Natural killer cell (primary cell): Measurements from ENCODE around the gene SFMBT1. TPM values are rescaled to one million over a fixed set of nuclear protein-coding genes. Genes with fewer than 3 reads are reported as not detected.

Experiments
- ATAC-seq, 3 donors: fragments of 150-1000 bp in 2 of 3; fragments of 200-7000 bp in 1 of 3; cut with Tn5 transposase; 1 replicate in 1 of 3; 2 replicates in 2 of 3; pipeline ENCODE4 v1.10.0; 2021; ENCODE audit warnings: mild to moderate bottlenecking in 2 of 3, moderate library complexity in 2 of 3
- DNase-seq, 2 donors: peaks; one replicate each; pipeline versions ENCODE4 v3.0.0 to v3.0.0-alpha.2; 2013 to 2021; ENCODE audit warnings: mixed read lengths in 1 of 2
- H3K27ac ChIP-seq: one replicate; pipeline ENCODE4 v1.5.1; 2013; ENCODE audit warnings: mild to moderate bottlenecking, low read length
- H3K27me3 ChIP-seq: one replicate; pipeline ENCODE4 v1.6.1; 2013; ENCODE audit warnings: low read length; ENCODE audit not compliant: control insufficient read depth, insufficient read depth
- H3K36me3 ChIP-seq: one replicate; pipeline ENCODE4 v1.6.1; 2013; ENCODE audit warnings: low read length; ENCODE audit not compliant: control insufficient read depth, insufficient read depth
- H3K4me1 ChIP-seq: one replicate; pipeline ENCODE4 v1.6.1; 2013; ENCODE audit warnings: low read length; ENCODE audit not compliant: control insufficient read depth, insufficient read depth
- H3K4me3 ChIP-seq: one replicate; pipeline ENCODE4 v1.5.1; 2013; ENCODE audit warnings: low read length
- H3K9me3 ChIP-seq: one replicate; pipeline ENCODE4 v1.6.1; 2013; ENCODE audit warnings: low read length; ENCODE audit not compliant: control insufficient read depth, insufficient read depth
- H3K27ac Mint-ChIP-seq, 2 donors: one replicate each; pipeline ENCODE4 v1.8.0; 2022; ENCODE audit warnings: mild to moderate bottlenecking in 2 of 2, mixed read lengths in 2 of 2, moderate library complexity in 1 of 2
- H3K27me3 Mint-ChIP-seq, 2 donors: one replicate each; pipeline ENCODE4 v1.8.0; 2022; ENCODE audit warnings: low read depth in 2 of 2, mixed read lengths in 2 of 2
- H3K36me3 Mint-ChIP-seq: one replicate; pipeline ENCODE4 v1.8.0; 2022; ENCODE audit warnings: mixed read lengths
- H3K4me1 Mint-ChIP-seq, 2 donors: one replicate each; pipeline ENCODE4 v1.8.0; 2022; ENCODE audit warnings: mixed read lengths in 2 of 2
- H3K4me3 Mint-ChIP-seq: one replicate; pipeline ENCODE4 v1.8.0; 2022; ENCODE audit warnings: mild to moderate bottlenecking, moderate library complexity, mixed read lengths
- H3K9me3 Mint-ChIP-seq, 2 donors: one replicate each; pipeline ENCODE4 v1.8.0; 2022; ENCODE audit warnings: mixed read lengths in 2 of 2
- CTCF ChIP-seq: fragments of 200-600 bp; IDR thresholded peaks from one replicate; pipeline ENCODE4 v1.8.0; 2022; ENCODE audit warnings: antibody characterized with exemption
- WGBS: methylation state at CpG from one replicate; pipeline ENCODE4 v1.1.7; 2013; ENCODE audit warnings: missing lambda C conversion rate; ENCODE audit not compliant: insufficient coverage; 5-methylcytosine and 5-hydroxymethylcytosine counted together
- intact Hi-C: fragments of 100-400 bp; cut with micrococcal nuclease; formaldehyde crosslinking; loops from one replicate; pipeline ENCODE4 v1.14.2; 2022
- total RNA-seq, 4 donors: library from RNA; stranded (reverse); fragments of 120-200 nt in 1 of 4; gene quantifications; one replicate each; pipeline versions ENCODE4 v1.2.3 to v1.2.4, GENCODE V29; 2013 to 2022

The SFMBT1 gene
- total RNA-seq, 3 donors from 2014 or later (not counting 1 experiment from before 2014, with no cell fraction given) = 20.2 to 22.3 (median 22.2) TPM

DNA sequence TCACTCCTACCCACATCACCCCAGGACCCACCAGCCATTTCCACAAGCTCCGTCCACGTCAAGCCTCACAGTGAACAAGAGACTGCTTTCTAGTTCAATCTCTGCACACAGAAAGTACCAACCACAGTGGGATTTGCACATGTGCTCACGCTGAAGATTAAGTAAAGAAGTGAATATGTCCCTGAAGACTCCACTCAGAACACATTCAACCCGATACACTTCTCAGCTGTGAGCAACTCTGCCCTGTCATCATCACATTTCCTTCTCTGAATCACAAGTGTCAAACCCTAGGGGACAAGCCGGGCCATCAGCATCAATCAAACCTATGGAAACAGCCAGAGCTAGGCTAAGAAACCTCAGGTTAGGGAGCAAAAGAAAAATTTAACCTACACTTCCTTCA, 150.5 kb downstream of the SFMBT1 start:
- no peak for TF ChIP-seq CTCF
- H3K4me3 Mint-ChIP-seq = peak overlapping the region; percentile 90
- no peaks in the 10 kb centered on the region for H3K27me3 ChIP-seq
- no peaks in the 10 kb centered on the region for H3K36me3 ChIP-seq
- H3K27me3 Mint-ChIP-seq = no peaks in the 10 kb centered on the region
- peaks cover 37 to 53% of the 10 kb centered on the region in 2 donors for H3K4me1 Mint-ChIP-seq
- no peak overlapping the region for H3K27ac ChIP-seq
- ATAC-seq = no peak
- H3K4me3 ChIP-seq = no peak overlapping the region
- intact Hi-C loops = no loop called here
- no peaks in the 10 kb centered on the region for H3K36me3 Mint-ChIP-seq
- WGBS = 55% methylated on average over 4 of the region's 5 CpGs
- H3K9me3 Mint-ChIP-seq = no peaks in the 10 kb centered on the region
- no peaks in the 10 kb centered on the region for H3K9me3 ChIP-seq
- peaks cover 49% of the 10 kb centered on the region for H3K4me1 ChIP-seq
- peak overlapping the region; percentile 51 to 92 for H3K27ac Mint-ChIP-seq
- DNase-seq = peak in 1 of 2 donors; percentile 12

GRCh38 chr3:52894756-52895155, 151.1 kb downstream of the SFMBT1 start:
- no peak for TF ChIP-seq CTCF
- DNase-seq (no peak), ATAC-seq (no peak)
- H3K4me1 ChIP-seq = peaks cover 49% of the 10 kb centered on the region
- H3K36me3 ChIP-seq = no peaks in the 10 kb centered on the region
- no peaks in the 10 kb centered on the region for H3K27me3 ChIP-seq
- no peaks in the 10 kb centered on the region for H3K36me3 Mint-ChIP-seq
- 93% methylated on average over 10 of the region's 10 CpGs for WGBS
- no peaks in the 10 kb centered on the region for H3K9me3 ChIP-seq
- peak overlapping the region; percentile 7 to 92 for H3K27ac Mint-ChIP-seq
- H3K4me3 Mint-ChIP-seq = no peak overlapping the region
- no peaks in the 10 kb centered on the region for H3K27me3 Mint-ChIP-seq
- no peaks in the 10 kb centered on the region for H3K9me3 Mint-ChIP-seq
- no peak overlapping the region for H3K27ac ChIP-seq
- peaks cover 42 to 60% of the 10 kb centered on the region in 2 donors for H3K4me1 Mint-ChIP-seq
- intact Hi-C loops = no loop called here
- H3K4me3 ChIP-seq = no peak overlapping the region

DNA sequence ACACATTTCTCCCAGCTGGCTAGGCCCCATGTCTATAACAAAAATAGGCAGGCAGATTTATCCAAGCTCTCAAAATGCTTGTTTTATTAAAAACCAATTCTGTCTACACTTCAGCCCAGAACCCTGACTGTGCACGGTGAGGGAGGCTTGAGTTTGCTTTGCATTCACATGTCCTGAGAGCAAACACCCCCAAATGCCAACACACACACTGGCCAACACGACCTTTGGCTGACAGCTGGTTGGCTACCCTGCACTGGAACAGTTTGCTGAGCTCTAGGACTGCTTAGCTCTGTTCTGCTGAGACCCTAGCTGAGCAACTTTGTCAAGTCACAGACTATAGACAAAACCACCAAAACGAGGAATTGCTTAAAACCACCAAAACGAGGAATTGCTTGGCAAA, 152.2 kb downstream of the SFMBT1 start:
- Histone ChIP-seq H3K27me3 (no peaks in the 10 kb centered on the region), H3K4me3 (no peak overlapping the region), H3K9me3 (no peaks in the 10 kb centered on the region), H3K36me3 (no peaks in the 10 kb centered on the region), H3K27ac (peak overlapping the region; percentile 84), H3K4me1 (peaks cover 49% of the 10 kb centered on the region)
- ATAC-seq (no peak), DNase-seq (no peak)
- H3K4me3 Mint-ChIP-seq = no peak overlapping the region
- no peaks in the 10 kb centered on the region for H3K9me3 Mint-ChIP-seq
- peak overlapping the region; percentile 63 to 74 for H3K27ac Mint-ChIP-seq
- WGBS = 56% methylated on average over 4 of the region's 4 CpGs
- no peaks in the 10 kb centered on the region for H3K36me3 Mint-ChIP-seq
- H3K4me1 Mint-ChIP-seq = peaks cover 42 to 60% of the 10 kb centered on the region in 2 donors
- H3K27me3 Mint-ChIP-seq = no peaks in the 10 kb centered on the region
- intact Hi-C loops = no loop called here
- no peak for TF ChIP-seq CTCF

- DNase-seq (peak in 1 of 2 donors; percentile 67), ATAC-seq (no peak)
- Histone ChIP-seq H3K27ac (peak overlapping the region; percentile 84), H3K4me3 (no peak overlapping the region), H3K4me1 (peaks cover 49% of the 10 kb centered on the region), H3K36me3 (no peaks in the 10 kb centered on the region), H3K9me3 (no peaks in the 10 kb centered on the region), H3K27me3 (no peaks in the 10 kb centered on the region)
- Mint-ChIP-seq H3K27ac (peak overlapping the region; percentile 63 to 74), H3K4me3 (peak overlapping the region; percentile 72), H3K27me3 (no peaks in the 10 kb centered on the region), H3K9me3 (no peaks in the 10 kb centered on the region), H3K36me3 (no peaks in the 10 kb centered on the region), H3K4me1 (peaks cover 47 to 55% of the 10 kb centered on the region in 2 donors)
- intact Hi-C loops = no loop called here
- no peak for TF ChIP-seq CTCF
- 58% methylated on average over 8 of the region's 8 CpGs for WGBS
Measured at GRCh38 chr3:52892625-52893311, 153.1 kb downstream of the SFMBT1 start.
